GM12878 (cell line): ENCODE measurements around the gene ZNF280D. TPM values are rescaled to one million over a fixed set of nuclear protein-coding genes. Genes with fewer than 3 reads are reported as not detected.

Experiments
- ATAC-seq: fragments of 200-7000 bp; cut with Tn5 transposase; 3 replicates; pipeline ENCODE4 v1.9.1; 2020; ENCODE audit warnings: mild to moderate bottlenecking, moderate library complexity
- BruUV-seq: library from RNA; stranded (reverse); fragments of 400-500 nt; replicated peaks from 2 replicates; lab custom pipeline; 2021; lab: Mats Ljungman, UMichigan
- CTCF ChIA-PET: fragments of 300-600 bp; sonication (Branson Sonifier 250); formaldehyde crosslinking; extraction: SDS; loops from one replicate; lab custom pipeline; 2021; ENCODE audit warnings: inconsistent platforms; lab: Yijun Ruan, JAX
- POLR2A ChIA-PET: fragments of 350-600 bp; formaldehyde crosslinking; extraction: SDS; loops from one replicate; lab custom pipeline; 2021; ENCODE audit warnings: inconsistent platforms; lab: Charles Lee
- RAD21 ChIA-PET: fragments of 300-600 bp; sonication (Branson Sonifier 250); formaldehyde crosslinking; loops from one replicate; lab custom pipeline; 2023; ENCODE audit warnings: antibody characterized with exemption; ENCODE audit not compliant: unreplicated experiment; lab: Charles Lee
- SMC1A ChIA-PET: fragments of 300-600 bp; sonication (Branson Sonifier 250); formaldehyde crosslinking; loops from one replicate; lab custom pipeline; 2023; ENCODE audit not compliant: unreplicated experiment, uncharacterized antibody; lab: Charles Lee
- DNase-seq: peaks from one replicate; pipeline ENCODE4 v3.0.0-alpha.2; 2011; ENCODE audit warnings: low read depth, low spot score
- FAIRE-seq: peaks from 3 replicates; lab custom pipeline; 2011; peaks lifted over from hg19 to GRCh38; lab: Jason Lieb, UNC
- H2AFZ ChIP-seq: 2 replicates; pipeline ENCODE4 v1.6.0; 2011; ENCODE audit warnings: low read depth, low read length, control low read depth; ENCODE audit not compliant: control insufficient read depth
- H3K27ac ChIP-seq: 2 replicates; pipeline ENCODE4 v1.5.1; 2011; ENCODE audit warnings: control low read depth; ENCODE audit not compliant: control insufficient read depth, insufficient read depth
- H3K27me3 ChIP-seq, 2 experiments: replicated peaks in 1 of 2; 2 replicates each; pipeline versions ENCODE4 v1.6.0 to v1.6.1; 2011; ENCODE audit warnings: low read length in 1 of 2; ENCODE audit not compliant: control insufficient read depth in 2 of 2, insufficient read depth in 2 of 2
- H3K36me3 ChIP-seq, 2 experiments: 2 replicates each; pipeline ENCODE4 v1.5.1; 2011; ENCODE audit warnings: low read length in 1 of 2; ENCODE audit not compliant: control insufficient read depth in 2 of 2, insufficient read depth in 2 of 2
- H3K4me1 ChIP-seq: 2 replicates; pipeline ENCODE4 v1.6.1; 2011; ENCODE audit warnings: mild to moderate bottlenecking, low read length, moderate library complexity, mixed read lengths; ENCODE audit not compliant: control insufficient read depth, insufficient read depth
- H3K4me2 ChIP-seq: 2 replicates; pipeline ENCODE4 v1.6.0; 2011; ENCODE audit warnings: control low read depth; ENCODE audit not compliant: control insufficient read depth, insufficient read depth
- H3K4me3 ChIP-seq: fragments of 200-600 bp; sonication (generic); 2 replicates; pipeline ENCODE4 v1.5.1; 2016
- H3K79me2 ChIP-seq: 2 replicates; pipeline ENCODE4 v1.6.0; 2011; ENCODE audit warnings: low read length; ENCODE audit not compliant: control insufficient read depth, insufficient read depth
- H3K9ac ChIP-seq: 2 replicates; pipeline ENCODE4 v1.8.0; 2011; ENCODE audit warnings: low read length, control low read depth, mixed read lengths; ENCODE audit not compliant: control insufficient read depth, insufficient read depth
- H3K9me3 ChIP-seq: replicated peaks from 3 replicates; pipeline ENCODE4 v1.5.1; 2011; ENCODE audit warnings: mild to moderate bottlenecking, low read length; ENCODE audit not compliant: control insufficient read depth, insufficient read depth
- H4K20me1 ChIP-seq: 2 replicates; pipeline ENCODE4 v1.6.0; 2011; ENCODE audit not compliant: control insufficient read depth, insufficient read depth
- BACH1 ChIP-seq: fragments of 450-650 bp; IDR thresholded peaks from 2 replicates; pipeline ENCODE4 v1.6.1; 2017; ENCODE audit warnings: mild to moderate bottlenecking, borderline replicate concordance
- BMI1 ChIP-seq: fragments of 450-650 bp; IDR thresholded peaks from 2 replicates; pipeline ENCODE4 v1.6.1; 2016; ENCODE audit warnings: mild to moderate bottlenecking, moderate library complexity, borderline replicate concordance
- E2F8 ChIP-seq: fragments of 450-650 bp; IDR thresholded peaks from 2 replicates; pipeline ENCODE4 v1.6.1; 2018; ENCODE audit warnings: mild to moderate bottlenecking, low read depth, moderate library complexity; ENCODE audit not compliant: partially characterized antibody
- EGR1 ChIP-seq, 2 experiments: IDR thresholded peaks; 1 replicate in 1 of 2; 2 replicates in 1 of 2; pipeline ENCODE4 v1.6.1; 2011 to 2012; ENCODE audit warnings: low read depth in 2 of 2, low read length in 2 of 2, borderline replicate concordance in 1 of 2, mild to moderate bottlenecking in 1 of 2, moderate library complexity in 1 of 2
- EZH2 ChIP-seq: IDR thresholded peaks from 2 replicates; pipeline ENCODE4 v1.6.1; 2012; ENCODE audit warnings: low read depth, mild to moderate bottlenecking, control low read depth, inconsistent platforms, low read length, borderline replicate concordance; ENCODE audit not compliant: control insufficient read depth
- GATAD2B ChIP-seq: fragments of 450-650 bp; conservative IDR thresholded peaks from 2 replicates; pipeline ENCODE4 v1.6.1; 2017; ENCODE audit warnings: low read depth, mild to moderate bottlenecking, moderate library complexity
- MTA3 ChIP-seq: IDR thresholded peaks from 2 replicates; pipeline ENCODE4 v1.6.1; 2012; ENCODE audit warnings: low read length, inconsistent platforms, borderline replicate concordance
- ZBTB4 ChIP-seq: fragments of 450-650 bp; formaldehyde crosslinking; IDR thresholded peaks from 2 replicates; pipeline ENCODE4 v1.4.0; 2022; ENCODE audit warnings: mild to moderate bottlenecking, moderate library complexity
- WGBS: methylation state at CpG from one replicate; pipeline ENCODE4 v1.1.6; 2016; ENCODE audit warnings: low lambda C conversion rate; ENCODE audit not compliant: insufficient replicate concordance, insufficient coverage; ENCODE audit errors: missing lambda C conversion rate; 5-methylcytosine and 5-hydroxymethylcytosine counted together
- in situ Hi-C: fragments of 300-500 bp; cut with MboI; formaldehyde crosslinking; loops from 9 replicates; pipeline ENCODE4 v1.14.3; 2018; ENCODE audit warnings: mixed read lengths
- intact Hi-C: fragments of 100-400 bp; cut with micrococcal nuclease; formaldehyde crosslinking; loops from one replicate; pipeline ENCODE4 v1.14.2; 2022; ENCODE audit not compliant: unreplicated experiment
- polyA plus RNA-seq, 11 experiments: library from polyadenylated mRNA; depleted of rRNA in 4 of 11; unstranded in 6 of 11; stranded (reverse) in 5 of 11; fragments of >200 nt; fragmentation: Nextera tagmentation in 4 of 11; fragmentation: Illumina TruSeq in 1 of 11; extraction: Ambion mirVana in 4 of 11; extraction: Trizol in 1 of 11; gene quantifications; 1 replicate in 1 of 11; 2 replicates in 10 of 11; pipeline versions ENCODE4 v1.2.1 to v1.2.3, GENCODE V29; 2011 to 2016; ENCODE audit warnings: inconsistent platforms in 2 of 11, missing spikeins in 2 of 11, low read depth in 1 of 11
- total RNA-seq, 4 experiments: library from RNA; depleted of rRNA in 3 of 4; stranded (reverse); fragments of >200 nt in 3 of 4; fragmentation: Illumina TruSeq in 1 of 4; extraction: Trizol in 1 of 4; gene quantifications; 2 replicates each; pipeline versions ENCODE4 v1.2.1 to v1.2.3, GENCODE V29; 2013 to 2021

ZNF280D gene
- total and polyA plus RNA-seq, 10 of the 15 experiments (the other 5 are each of a cell fraction or from before 2014, with no cell fraction given), result 5.6 to 18.6 (median 8.6) TPM

GRCh38 chr15:56736881-56737707, 3.8 kb upstream of the ZNF280D start:
- FAIRE-seq (no peak), ATAC-seq (no peak), DNase-seq (no peak)
- peaks cover 8% of the 10 kb centered on the region for H3K79me2 ChIP-seq
- in situ Hi-C loops, result no loop called here
- H3K36me3 ChIP-seq, result no peaks in the 10 kb centered on the region
- RAD21 ChIA-PET, result no interaction called here
- SMC1A ChIA-PET, result interaction anchor here (1.6 kb wide), 1 partner anchor 20 kb away, joined by 4 read pairs; no protein-coding TSS in a partner anchor
- no peak overlapping the region for H3K4me3 ChIP-seq
- peaks cover 2% of the 10 kb centered on the region; the same call in 1 of the 2 replicates for H3K4me1 ChIP-seq
- no peak overlapping the region for H2AFZ ChIP-seq
- H3K4me2 ChIP-seq, result no peak overlapping the region
- POLR2A ChIA-PET, result no interaction called here
- H3K9ac ChIP-seq, result no peak overlapping the region
- BruUV-seq, result no TSS peak
- CTCF ChIA-PET, result no interaction called here
- 63% methylated on average over 5 of the region's 5 CpGs for WGBS
- 0 out of 4 replicates have a peak, but pooled peaks cover 0 to 3% of the 10 kb centered on the region in 2 experiments for H3K27me3 ChIP-seq
- intact Hi-C loops, result no loop called here
- TF ChIP-seq E2F8, result no peak
- TF ChIP-seq, all 136 proteins: peak for 0
- no peaks in the 10 kb centered on the region; the same call in 2 of the 3 replicates for H3K9me3 ChIP-seq
- H3K27ac ChIP-seq, result no peak overlapping the region
- H4K20me1 ChIP-seq, result no peaks in the 10 kb centered on the region

DNA sequence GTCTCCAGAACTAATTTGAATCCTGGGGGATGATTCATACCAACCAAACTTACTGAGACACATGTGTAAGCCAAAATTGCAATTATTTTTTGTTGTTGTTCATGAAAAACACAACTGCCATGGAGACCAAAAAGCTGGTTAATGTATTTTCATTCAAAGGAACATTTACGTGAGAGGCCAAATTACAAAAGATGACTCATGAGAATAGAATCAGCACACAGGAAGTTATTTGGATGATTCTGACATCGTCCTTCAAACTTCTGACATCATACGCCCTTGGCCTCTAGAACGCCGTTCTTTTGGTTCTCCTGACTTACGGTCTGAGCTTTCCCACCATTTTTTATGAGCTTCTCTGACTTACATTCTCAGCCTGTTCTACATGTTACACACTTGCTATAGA, 3.0 kb upstream of the ZNF280D start:
- POLR2A ChIA-PET, result no interaction called here
- no peaks in the 10 kb centered on the region for H4K20me1 ChIP-seq
- H3K9me3 ChIP-seq, result no peaks in the 10 kb centered on the region; the same call in 2 of the 3 replicates
- in situ Hi-C loops, result no loop called here
- TF ChIP-seq GATAD2B (no peak), EZH2 (no peak), BACH1 (no peak), BMI1 (no peak), EGR1 (IDR thresholded peaks at IDR 0.05; ENCODE audit: borderline replicate concordance in 1 of 2, low read depth in 2 of 2, low read length in 2 of 2) (no peak), MTA3 (no peak), ZBTB4 (CRISPR knock-in tag) (no peak)
- H3K27ac ChIP-seq, result no peak overlapping the region
- no peak overlapping the region for H3K4me2 ChIP-seq
- H3K4me1 ChIP-seq, result peaks cover 6% of the 10 kb centered on the region
- H3K79me2 ChIP-seq, result peaks cover 16% of the 10 kb centered on the region
- DNase-seq, result no peak
- H3K27me3 ChIP-seq, result 0 out of 4 replicates have a peak, but pooled peaks cover 0 to 3% of the 10 kb centered on the region in 2 experiments
- CTCF ChIA-PET, result no interaction called here
- no peak for ATAC-seq
- H2AFZ ChIP-seq, result no peak overlapping the region
- intact Hi-C loops, result no loop called here
- H3K36me3 ChIP-seq, result no peaks in the 10 kb centered on the region
- no peak for FAIRE-seq
- H3K9ac ChIP-seq, result no peak overlapping the region
- H3K4me3 ChIP-seq, result no peak overlapping the region
- SMC1A ChIA-PET, result interaction anchor here (1.6 kb wide), 1 partner anchor 21 kb away, joined by 4 read pairs; no protein-coding TSS in a partner anchor
- RAD21 ChIA-PET, result no interaction called here
- BruUV-seq, result no TSS peak
- WGBS, result 88% methylated on average over 6 of the region's 6 CpGs
